A673 (cell line): ENCODE data around the gene STPG2.

Experiments used
- EZH2 ChIP-seq: fragments of 200-600 bp; sonication (generic); IDR thresholded peaks from 2 replicates; pipeline ENCODE4 v1.6.1; 2017; ENCODE audit warnings: borderline replicate concordance, low read depth, mild to moderate bottlenecking, mixed read lengths, antibody characterized with exemption, low read length; ENCODE audit not compliant: poor library complexity, severe bottlenecking
- TF ChIP-seq, protein P1 (sequence below): fragments of 300-800, 200-600 bp; sonication (generic); conservative IDR thresholded peaks from 2 replicates; pipeline ENCODE4 v1.5.1; 2017; ENCODE audit warnings: low read depth, mild to moderate bottlenecking, antibody characterized with exemption, low read length, moderate library complexity, mixed read lengths

DNA sequence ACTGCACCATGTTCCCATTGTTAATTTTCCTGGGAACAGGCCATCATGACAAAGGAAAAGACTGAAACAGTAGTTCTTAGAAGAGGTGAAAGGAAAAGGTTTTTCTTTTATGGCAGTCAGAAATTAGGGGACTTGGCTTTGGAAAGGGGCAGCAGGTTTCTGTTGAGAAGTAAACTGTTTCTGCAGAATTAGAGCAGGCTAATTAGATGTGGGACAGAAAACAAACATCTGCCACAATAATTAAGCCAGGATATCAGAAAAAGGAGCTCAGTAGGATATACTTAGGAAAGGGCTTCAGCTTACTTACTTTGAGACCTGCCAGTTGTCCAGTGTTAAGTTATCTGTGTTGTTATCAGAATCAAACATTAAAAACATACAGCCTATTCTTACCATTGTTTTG lies 36.7 kb upstream of the STPG2 start:
- no peak for TF ChIP-seq EZH2
- TF ChIP-seq, protein P1, sequence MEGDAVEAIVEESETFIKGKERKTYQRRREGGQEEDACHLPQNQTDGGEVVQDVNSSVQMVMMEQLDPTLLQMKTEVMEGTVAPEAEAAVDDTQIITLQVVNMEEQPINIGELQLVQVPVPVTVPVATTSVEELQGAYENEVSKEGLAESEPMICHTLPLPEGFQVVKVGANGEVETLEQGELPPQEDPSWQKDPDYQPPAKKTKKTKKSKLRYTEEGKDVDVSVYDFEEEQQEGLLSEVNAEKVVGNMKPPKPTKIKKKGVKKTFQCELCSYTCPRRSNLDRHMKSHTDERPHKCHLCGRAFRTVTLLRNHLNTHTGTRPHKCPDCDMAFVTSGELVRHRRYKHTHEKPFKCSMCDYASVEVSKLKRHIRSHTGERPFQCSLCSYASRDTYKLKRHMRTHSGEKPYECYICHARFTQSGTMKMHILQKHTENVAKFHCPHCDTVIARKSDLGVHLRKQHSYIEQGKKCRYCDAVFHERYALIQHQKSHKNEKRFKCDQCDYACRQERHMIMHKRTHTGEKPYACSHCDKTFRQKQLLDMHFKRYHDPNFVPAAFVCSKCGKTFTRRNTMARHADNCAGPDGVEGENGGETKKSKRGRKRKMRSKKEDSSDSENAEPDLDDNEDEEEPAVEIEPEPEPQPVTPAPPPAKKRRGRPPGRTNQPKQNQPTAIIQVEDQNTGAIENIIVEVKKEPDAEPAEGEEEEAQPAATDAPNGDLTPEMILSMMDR: no peak
